ENCODE measurements around the gene ATP8A2.

- TF ChIP-seq CTCF (IDR thresholded peaks at IDR 0.05) = no peak
- no peak for TF ChIP-seq POLR2A (IDR thresholded peaks at IDR 0.05)
Observed at GRCh38 chr13:25967144-25967543, 595.4 kb downstream of the ATP8A2 start.
